K562 (cell line): ENCODE results near the gene POLR3E. TPM values are rescaled to one million over a fixed set of nuclear protein-coding genes. Genes with fewer than 3 reads are reported as not detected.

Experiments
- ARNT ChIP-seq, 2 experiments: fragments of 450-650 bp; IDR thresholded peaks; 2 replicates each; pipeline ENCODE4 v1.6.1; 2016; ENCODE audit warnings: mild to moderate bottlenecking in 1 of 2
- CHD7 ChIP-seq: fragments of 200-600 bp; sonication (generic); IDR thresholded peaks from one replicate; pipeline ENCODE4 v1.6.1; 2012; ENCODE audit warnings: mild to moderate bottlenecking, low read depth, low read length, inconsistent platforms
- ELF2 ChIP-seq: fragments of 250-450 bp; sonication (Bioruptor Pico); IDR thresholded peaks from 2 replicates; pipeline ENCODE4 v1.5.0; 2021; ENCODE audit warnings: mild to moderate bottlenecking
- ESRRA ChIP-seq: fragments of 450-650 bp; IDR thresholded peaks from 2 replicates; pipeline ENCODE4 v1.6.1; 2014; ENCODE audit warnings: low read depth, mild to moderate bottlenecking, moderate library complexity, borderline replicate concordance
- HMGN3 ChIP-seq: IDR thresholded peaks from 2 replicates; pipeline ENCODE4 v1.6.1; 2011; ENCODE audit warnings: borderline replicate concordance, low read depth, mild to moderate bottlenecking, mixed read lengths, low read length; ENCODE audit not compliant: insufficient read length; ENCODE audit errors: extremely low read depth
- MYNN ChIP-seq, 2 experiments: sonication (generic); formaldehyde crosslinking in 1 of 2; IDR thresholded peaks; 2 replicates each; pipeline versions ENCODE4 v1.5.0 to v1.6.1; 2016 to 2020; ENCODE audit warnings: antibody characterized with exemption in 1 of 2, missing genetic modification reagents in 1 of 2
- PHF21A ChIP-seq: fragments of 450-650 bp; IDR thresholded peaks from 2 replicates; pipeline ENCODE4 v1.6.1; 2017; ENCODE audit warnings: low read depth, borderline replicate concordance
- PRDM10 ChIP-seq: fragments of 450-650 bp; IDR thresholded peaks from 2 replicates; pipeline ENCODE4 v1.6.1; 2018; ENCODE audit not compliant: partially characterized antibody
- ZEB2 ChIP-seq: fragments of 450-650 bp; IDR thresholded peaks from 2 replicates; pipeline ENCODE4 v1.6.1; 2016
- ZNF347 ChIP-seq: fragments of 450-650 bp; formaldehyde crosslinking; IDR thresholded peaks from 2 replicates; pipeline ENCODE4 v1.4.0; 2020; ENCODE audit warnings: low read depth, mild to moderate bottlenecking, moderate library complexity
- polyA plus RNA-seq, 8 experiments: library from polyadenylated mRNA; depleted of rRNA in 4 of 8; stranded (reverse) in 5 of 8; unstranded in 3 of 8; fragments of >200 nt; fragmentation: Nextera tagmentation in 2 of 8; fragmentation: Illumina TruSeq in 1 of 8; extraction: Ambion mirVana in 2 of 8; extraction: Trizol in 1 of 8; gene quantifications; 2 replicates each; pipeline versions ENCODE4 v1.2.1 to v1.2.3, GENCODE V29; 2011 to 2014; ENCODE audit warnings: inconsistent platforms in 1 of 8, missing spikeins in 1 of 8
- total RNA-seq, 7 experiments: library from RNA; depleted of rRNA in 6 of 7; stranded (reverse); fragments of >200 nt in 6 of 7; fragmentation: Illumina TruSeq in 2 of 7; extraction: Trizol in 2 of 7; gene quantifications; 2 replicates each; pipeline versions ENCODE4 v1.2.1 to v1.2.3, GENCODE V29; 2011 to 2021; ENCODE audit warnings: low replicate concordance in 1 of 7

The POLR3E gene
- total and polyA plus RNA-seq, 9 of the 15 experiments (the other 6 are each of a cell fraction or from before 2014, with no cell fraction given) = 17.7 to 151 (median 82.6) TPM

- TF ChIP-seq CHD7 (no peak), ESRRA (peak; percentile 30; the same call in 1 of the 2 replicates), ELF2 (no peak), MYNN (IDR thresholded peaks at IDR 0.05) (no peak), MYNN (CRISPR knock-in tag; IDR thresholded peaks at IDR 0.05) (no peak), PHF21A (no peak), PRDM10 (peak; percentile 38), ZNF347 (no peak), ZEB2 (no peak), ARNT (IDR thresholded peaks at IDR 0.05) (no peak), HMGN3 (no peak)
Measured at GRCh38 chr16:22296225-22297113, 740 bp upstream of the POLR3E start (continued).
